HG03159 (cell line): ENCODE measurements around the gene GMIP.
A peak's percentile ranks its signal among the peaks of the same experiment; 100 is the strongest.
"Not testable (repeated sequence)": the region's sequence is repeated elsewhere in the genome, so short reads cannot be mapped to it uniquely, and the experiment has no call there.

ENCODE experiments used
- ATAC-seq: cut with Tn5 transposase; IDR thresholded peaks from one replicate; pipeline ENCODE4 v1.9.1; 2021; ENCODE audit warnings: mild to moderate bottlenecking, moderate library complexity; ENCODE audit not compliant: unreplicated experiment

The GMIP gene

DNA sequence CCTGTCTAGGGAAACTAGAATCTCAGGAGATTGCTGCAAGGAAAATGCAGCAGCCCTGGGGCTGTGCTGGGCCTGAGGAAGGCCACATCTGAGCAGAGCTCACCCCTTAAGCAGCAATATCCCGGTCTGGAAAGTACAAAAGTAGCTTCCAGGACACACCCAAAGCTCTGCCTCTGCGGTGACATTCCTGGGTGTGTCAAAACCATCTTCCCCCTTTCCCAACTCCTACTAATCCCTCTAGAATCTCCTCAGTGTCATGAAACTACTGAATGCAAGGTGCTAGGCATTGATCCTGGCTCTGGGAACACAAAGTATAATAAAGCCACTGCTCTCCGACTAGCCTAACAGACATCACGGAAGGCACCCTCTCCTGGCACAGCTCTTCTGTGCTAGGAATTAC is 30.0 kb downstream of the GMIP start:
- no peak for ATAC-seq

DNA sequence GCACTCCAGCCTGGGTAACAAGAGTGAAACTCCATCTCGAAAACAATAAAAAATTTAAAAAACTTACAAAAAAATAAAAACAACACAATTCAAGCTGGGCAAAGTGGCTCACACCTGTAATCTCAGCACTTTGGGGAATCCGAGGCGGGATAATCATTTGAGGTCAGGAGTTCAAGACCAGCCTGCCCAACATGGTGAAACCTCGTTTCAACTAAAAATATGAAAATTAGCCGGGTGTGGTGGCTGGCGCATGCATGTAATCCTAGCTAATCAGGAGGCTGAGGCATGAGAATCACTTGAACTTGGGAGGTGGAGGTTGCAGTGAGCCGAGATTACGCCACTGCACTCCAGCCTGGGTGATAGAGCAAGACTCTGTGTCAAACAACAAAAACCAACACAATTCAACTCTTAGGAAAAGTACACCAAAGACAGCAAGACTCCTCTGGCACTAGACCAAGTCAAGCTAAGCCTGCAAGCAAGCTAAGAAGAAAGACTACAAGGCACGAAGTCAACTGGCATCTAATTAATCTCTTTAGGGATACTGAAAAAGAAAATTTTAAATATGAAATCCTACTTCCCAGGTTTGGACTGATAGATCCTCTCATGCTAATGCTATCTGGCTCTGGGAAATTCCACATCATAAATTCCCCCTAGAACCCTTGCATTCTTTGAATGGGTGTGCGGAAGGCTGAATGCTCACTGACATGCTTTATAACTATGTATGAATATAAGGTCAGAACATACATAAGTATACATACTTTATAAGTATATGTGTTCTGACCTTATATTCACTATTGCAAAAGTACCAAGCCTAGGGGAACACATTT is 32.9 kb downstream of the GMIP start:
- no peak for ATAC-seq

DNA sequence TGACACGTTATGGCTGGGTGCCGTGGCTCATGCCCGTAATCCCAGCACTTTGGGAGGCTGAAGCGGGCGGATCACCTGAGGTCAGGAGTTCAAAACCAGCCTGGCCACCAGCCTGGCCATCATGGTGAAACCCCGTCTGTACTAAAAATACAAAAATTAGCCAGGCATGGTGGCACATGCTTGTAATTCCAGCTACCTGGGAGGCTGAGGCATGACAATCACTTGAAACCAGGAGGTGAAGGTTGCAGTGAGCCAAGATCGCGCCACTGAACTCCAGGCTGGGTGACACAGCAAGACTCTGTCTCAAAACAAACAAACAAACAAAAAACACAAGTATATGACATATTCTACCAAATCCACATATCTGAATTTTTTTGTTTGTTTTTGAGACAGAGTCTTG is 36.8 kb downstream of the GMIP start:
- not testable (repeated sequence) for ATAC-seq

DNA sequence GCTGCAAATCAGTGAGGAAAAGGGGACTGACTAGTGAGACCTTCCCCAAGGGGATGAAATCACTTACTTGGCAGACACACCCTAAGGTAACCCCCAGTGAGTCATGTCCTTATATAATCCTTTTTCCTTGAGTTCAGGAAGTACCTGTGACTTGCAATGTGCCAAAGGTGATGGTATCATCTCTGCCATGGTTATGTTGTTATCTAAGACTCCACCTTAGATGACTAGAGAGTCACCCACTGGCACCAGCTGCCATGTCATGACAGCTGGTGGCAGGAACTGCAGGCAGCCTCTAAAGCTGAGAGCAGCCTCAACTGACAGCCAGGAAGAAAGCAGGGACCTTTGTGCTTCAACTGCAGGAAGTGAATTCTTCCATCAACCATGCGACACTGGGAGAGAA is 37.4 kb downstream of the GMIP start:
- ATAC-seq: no peak

DNA sequence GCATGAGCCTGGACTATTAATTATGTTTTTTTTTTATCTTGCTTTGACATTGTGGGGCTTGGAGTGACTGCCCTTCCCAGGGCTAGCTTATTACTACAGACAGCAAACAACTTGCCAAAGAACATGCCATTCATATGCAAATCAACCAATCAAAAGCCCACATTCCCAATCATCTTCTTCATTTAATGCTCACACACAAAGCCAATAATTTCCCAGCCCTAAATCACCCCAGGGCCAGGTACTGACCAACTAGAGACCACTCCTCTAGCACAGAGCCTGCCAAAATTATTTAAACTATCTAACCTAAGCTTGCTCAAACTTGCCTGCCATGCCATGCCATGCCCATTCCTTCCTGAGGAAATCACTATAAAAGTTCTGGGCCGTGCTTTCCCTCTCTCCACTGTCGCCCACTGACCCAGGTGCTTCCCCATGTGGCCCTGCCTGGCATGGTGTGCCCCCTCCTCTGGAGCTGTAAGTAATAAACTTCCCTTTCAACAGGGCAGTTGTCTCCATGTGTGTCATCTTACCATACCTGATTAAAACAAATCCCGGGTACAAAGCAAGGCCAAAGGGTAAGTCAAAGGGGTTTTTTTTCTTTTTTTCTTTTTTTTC is 40.6 kb downstream of the GMIP start:
- ATAC-seq: no peak

DNA sequence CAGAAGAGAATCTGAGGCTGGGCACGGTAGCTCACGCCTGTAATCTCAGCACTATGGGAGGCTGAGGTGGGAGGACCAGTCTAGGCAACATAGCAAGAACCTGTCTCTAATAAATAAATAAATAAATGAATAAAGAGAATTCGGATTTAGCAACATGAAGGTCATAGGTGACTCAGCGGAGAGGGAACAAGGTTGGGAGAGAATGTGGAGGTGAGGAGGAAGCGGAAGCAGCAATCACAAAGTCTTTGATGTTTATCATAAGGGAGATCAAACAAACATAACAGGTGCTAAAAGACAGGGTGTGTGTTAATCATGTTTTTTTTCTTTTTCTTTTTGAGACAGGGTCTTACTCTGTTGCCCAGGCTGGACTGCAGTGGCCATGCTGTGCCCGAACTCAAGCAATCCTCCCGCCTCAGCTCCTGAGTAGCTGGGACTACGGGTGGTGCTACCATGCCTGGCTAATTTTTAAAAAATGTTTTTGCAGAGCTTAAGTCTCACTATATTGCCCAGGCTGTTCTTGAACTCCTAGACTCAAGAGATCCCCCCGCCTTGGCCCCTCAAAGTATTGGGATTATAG is 41.2 kb downstream of the GMIP start:
- no peak for ATAC-seq

DNA sequence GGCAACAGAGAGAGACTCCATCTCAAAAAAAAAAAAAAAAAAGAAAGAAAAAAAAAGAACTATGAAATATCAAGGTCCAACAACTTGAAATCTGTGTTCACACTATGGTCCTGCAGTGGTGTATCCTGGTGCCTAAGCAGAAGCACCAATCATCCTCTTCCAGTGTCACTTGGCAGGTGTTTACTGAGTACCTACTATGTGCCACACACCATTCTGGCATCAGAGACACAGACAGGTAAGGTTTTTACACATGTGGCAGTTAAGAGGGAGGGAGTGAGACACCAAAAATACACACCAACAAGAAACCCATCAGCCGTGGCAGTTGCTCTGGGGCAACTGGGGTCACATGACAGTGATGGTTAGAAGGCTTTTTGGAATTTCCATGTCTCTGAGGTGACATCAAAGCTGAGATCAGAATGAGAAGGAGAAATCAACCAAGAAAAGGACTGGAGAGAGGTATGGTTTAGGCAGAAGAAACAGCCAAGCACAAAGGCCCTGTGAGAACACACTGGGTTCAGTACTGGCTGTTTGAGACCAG is 42.6 kb downstream of the GMIP start:
- ATAC-seq: no peak

DNA sequence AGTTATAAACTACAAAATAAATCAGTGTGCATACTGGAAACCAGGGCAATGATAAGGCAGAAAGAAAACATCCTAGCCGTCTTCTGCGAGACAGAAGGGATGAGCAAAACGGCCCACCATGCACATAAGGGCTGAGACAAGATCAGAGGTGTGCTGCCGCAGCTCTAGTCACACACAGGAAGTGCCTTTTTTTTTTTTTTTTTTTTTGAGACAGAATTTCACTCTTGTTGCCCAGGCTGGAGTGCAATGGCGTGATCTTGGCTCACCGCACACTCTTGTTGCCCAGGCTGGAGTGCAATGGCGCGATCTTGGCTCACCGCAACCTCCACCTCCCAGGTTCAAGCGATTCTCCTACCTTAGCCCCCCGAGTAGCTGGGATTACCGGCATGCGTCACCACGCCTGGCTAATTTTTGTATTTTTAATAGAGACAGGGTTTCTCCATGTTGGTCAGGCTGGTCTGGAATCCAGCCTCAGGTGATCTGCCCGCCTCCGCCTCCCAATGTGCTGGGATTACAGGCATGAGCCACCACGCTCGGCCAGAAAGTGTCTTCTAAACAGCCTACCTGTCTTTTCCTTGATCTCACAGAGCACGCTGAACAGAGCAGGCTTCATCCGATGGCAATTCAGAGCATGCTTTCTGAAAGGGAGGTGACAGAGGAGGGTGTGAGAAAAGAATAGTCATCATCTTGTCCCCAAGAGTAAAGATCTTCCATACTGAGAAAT is 44.6 kb downstream of the GMIP start:
- ATAC-seq: peak; percentile 41

DNA sequence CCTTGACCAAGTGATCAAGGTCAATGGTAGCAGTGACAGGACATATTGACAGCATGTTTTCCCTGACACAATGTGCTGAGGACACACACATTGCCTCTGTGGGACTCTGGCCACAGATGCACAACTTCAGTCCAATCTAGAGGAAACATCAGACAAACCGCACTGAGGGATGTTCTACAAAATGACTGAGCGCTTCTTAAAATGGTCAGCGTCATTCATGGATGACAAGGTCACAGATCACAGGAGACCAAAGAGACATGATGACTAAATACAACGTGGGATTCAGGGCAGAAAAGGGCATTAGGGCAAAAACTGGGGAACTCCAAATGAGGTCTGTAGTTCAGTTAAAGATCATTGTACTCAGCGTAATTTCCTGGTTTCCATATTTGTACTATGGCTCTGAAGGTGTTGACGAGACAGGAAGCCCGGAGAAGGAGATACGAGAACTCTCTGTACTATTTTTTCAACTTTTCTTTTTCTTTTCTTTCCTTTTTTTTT is 45.6 kb downstream of the GMIP start:
- peak; percentile 65 for ATAC-seq

DNA sequence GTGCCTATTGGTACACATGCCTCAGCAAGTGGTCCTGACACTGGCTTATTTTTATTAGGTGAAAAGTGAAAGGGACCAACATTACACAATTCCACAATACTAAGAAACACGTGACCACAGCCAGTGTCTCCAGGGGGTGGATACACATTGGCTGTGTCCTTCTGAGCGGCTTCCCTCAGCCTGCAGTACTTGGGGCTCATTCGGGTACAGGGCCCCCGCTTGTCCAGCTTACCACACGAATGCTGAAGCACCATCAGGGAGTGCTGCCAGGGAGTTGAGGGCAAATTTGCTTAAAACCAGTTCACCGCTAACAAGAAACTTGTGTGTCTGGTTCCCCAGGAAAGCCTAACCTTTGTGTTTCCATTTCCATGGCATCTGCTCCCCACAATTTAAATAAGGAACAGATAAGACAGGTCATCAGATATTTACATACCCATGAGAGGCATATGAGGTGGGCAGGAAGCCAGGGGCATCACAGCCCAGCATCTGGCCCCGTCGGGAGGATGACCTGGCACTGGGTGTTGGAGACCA is 48.2 kb downstream of the GMIP start:
- ATAC-seq: no peak

DNA sequence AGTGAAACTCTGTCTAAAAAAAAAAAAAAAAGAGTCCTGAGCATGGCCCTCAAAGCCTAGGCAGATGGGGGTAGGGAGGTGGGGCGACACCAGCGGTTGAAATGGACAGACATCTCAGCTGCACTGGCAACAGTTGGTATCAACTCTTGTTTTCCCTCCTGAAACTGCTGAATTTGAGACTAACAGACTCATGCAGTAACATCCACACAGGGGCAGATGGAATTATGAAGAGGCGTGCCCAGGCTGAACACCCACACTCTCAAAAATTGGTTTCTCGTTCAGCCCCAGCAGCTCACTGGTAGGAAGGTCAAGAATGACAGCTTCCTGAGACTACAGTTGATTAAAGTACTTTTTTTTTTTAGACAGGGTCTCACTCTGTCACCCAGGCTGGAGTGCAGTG is 49.1 kb downstream of the GMIP start:
- ATAC-seq: no peak

DNA sequence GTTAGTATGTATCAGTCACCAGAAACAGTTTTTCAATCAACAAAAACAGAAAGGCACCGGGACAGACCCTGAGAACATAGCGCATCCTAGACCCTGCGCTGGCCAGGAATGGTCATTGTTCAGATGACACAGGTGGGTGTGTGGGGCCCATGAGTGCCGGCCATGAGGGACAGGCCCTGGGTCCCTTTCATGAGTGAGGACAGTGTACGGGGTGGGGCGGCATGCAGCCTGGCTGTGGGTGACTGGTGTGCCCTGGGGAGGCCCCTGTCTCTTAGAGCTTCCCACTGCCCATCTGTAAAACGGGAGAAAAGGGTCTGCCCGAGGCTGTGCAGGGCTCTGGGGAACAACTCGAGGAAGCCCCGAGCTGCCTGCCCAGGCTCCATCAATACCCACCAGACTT is 50.8 kb downstream of the GMIP start:
- ATAC-seq: no peak

DNA sequence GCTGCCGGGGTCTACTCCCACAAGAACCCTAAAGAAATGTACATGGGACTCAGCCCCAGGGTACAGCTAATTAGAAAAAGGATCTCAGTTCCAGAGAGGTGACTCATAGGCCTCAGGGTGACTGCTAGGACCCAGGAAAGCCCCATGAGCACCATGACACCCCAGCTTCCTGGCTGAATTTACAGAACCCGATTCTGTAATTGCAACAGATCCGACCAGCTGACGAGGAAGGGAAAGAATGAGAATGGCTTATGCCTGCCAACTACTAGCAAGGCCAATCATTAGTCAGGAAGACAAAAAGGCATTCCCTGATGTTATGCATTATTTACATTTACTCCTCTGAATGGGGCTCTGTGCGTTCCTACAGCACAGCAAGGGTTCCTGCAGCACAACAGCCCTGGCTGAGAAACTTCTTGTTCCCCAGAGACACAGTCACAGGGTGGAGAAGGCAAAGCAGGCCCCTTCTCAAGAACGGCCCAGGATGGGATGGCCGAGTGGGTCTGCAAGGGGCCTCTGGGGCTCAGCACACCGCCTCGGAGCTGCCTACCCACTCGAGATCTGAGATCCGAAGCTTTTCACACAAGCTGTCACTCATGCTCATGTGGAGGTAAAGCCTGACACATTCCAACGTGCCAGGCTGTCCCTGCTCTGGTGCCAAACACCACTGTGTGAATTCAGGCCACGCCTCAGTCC is 52.2 kb downstream of the GMIP start:
- peak; percentile 53 for ATAC-seq

DNA sequence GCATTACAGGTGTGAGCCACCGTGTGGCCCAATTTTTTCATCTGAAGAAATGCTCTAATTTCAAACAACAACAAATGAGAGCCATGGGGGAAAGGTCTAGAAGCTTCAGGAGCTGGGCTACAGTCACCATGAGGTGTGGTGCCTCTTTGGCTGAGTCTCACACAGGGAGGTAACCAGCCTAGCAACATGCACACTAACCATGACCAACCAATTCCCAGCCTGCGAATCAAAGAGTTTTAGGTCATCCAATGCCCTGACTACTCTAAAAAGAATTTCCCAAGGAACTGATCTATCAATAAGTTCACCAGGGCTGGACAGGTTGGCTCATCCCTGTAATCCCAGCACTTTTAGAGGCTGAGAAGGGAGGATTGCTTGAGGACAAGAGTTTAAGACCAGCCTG is 54.9 kb downstream of the GMIP start:
- no peak for ATAC-seq

DNA sequence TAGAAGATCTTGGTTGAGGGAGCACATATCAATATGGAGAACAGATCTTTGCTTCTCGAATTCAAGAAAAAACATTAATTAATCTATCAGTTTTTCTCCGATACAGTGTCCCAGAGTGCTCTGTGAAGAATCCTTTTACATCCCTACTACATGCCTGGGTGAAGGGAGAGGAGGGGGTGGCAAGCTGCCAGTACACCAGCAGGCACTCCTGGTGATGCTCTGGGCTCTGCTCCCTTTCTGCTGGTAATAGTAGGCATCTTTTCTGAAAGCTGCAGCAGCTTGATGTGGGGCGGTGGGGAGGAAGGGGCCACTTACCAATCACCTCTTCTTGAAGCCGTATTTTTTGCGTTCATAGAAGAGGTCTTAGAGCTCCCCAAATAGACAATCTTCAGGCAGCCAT is 55.7 kb downstream of the GMIP start:
- ATAC-seq: no peak

DNA sequence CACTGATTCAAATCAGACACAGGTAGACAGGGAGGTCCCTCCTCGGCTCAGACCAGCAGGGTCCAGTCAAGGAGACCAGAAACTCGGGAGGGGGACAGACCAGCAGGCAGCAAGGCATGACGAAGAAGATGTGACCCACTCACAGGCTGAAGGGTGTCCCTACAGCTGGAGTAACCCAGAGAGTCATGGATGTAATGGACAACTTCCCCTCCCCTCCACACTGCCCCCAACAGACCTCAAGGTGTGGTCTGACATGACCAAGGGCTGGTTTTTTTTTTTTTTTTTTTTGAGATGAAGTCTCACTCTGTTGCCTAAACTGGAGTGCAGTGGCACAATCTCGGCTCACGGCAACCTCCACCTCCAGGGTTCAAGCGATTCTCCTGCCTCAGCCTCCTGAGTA is 59.1 kb downstream of the GMIP start:
- ATAC-seq: no peak

DNA sequence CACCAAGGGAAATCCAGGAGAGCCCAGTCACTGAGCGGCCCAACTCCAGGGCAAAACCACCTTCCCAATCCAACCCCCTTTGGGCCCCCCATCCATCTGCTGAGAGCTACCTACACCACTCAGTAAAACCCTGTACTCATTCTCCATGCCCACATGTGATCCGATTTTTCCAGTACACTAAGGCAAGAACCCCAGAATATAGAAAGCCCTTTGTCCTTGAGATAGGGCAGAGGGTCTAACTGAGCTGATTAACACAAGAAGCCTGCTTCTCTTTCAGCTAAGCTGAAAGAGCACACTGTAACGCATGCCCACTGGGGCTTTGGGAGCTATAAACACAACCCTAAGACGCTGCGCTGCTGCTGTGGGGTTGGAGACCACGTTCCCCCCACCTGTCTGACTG is 61.0 kb downstream of the GMIP start:
- no peak for ATAC-seq

DNA sequence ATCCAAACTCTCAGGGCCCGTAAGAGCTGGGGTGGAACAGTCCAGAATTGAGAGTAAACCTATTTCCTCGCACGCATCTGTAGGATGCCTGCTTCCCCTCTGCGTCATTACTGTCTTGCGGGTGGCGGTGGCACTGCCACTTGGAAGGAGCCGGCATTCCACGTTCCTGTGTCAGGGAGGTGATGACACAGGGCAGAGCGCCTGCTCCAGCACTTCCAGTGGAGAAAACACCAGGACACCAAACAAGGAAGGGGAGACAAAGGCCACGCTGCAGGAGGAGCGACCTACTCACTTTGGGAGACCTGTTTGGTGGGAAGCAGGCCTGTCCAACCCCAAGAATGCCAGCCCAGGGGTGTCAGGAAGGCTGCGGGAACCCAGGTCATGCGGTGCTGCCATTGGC is 62.1 kb downstream of the GMIP start:
- ATAC-seq: no peak

DNA sequence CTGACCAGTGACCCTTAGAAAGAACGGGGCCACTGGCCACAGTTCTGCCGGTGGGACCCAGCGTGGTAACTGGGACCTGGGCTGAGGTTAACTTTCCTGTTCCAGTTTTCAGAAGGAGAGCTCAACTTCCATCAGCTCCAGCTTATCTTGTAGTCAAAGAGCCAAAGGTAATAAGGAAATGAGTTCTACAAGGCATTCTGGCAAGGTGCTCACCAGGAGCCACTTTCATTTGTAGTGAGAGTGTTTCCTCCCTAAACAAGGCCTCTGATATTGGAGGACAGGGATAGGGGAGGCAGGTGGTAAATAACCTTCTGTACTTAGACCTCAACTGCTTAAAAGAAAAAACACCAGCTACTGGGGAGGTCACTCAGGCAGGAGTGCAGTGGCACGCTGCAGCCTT is 63.0 kb downstream of the GMIP start:
- no peak for ATAC-seq
